Mucosa of gallbladder (tissue), 1 donor: Measurements from ENCODE around the gene ARID1B. TPM values are rescaled to one million over a fixed set of nuclear protein-coding genes. Genes with fewer than 3 reads are reported as not detected.

ENCODE experiments used
- DNase-seq: peaks from one replicate; pipeline ENCODE4 v3.0.0-alpha.2; 2020; ENCODE audit warnings: low spot score
- total RNA-seq: library from RNA; stranded (reverse); gene quantifications from one replicate; pipeline ENCODE4 v1.2.1, GENCODE V29; 2021
- donor health status: DM: no; HTN: no; CAD: no.

Gene ARID1B
- total RNA-seq, 1 donor from 2014 or later, result 101 TPM

GRCh38 chr6:156905801-156906200, 128.6 kb downstream of the ARID1B start:
- DNase-seq, result no peak

GRCh38 chr6:156906451-156906850, 129.3 kb downstream of the ARID1B start:
- no peak for DNase-seq

GRCh38 chr6:156909212-156910010, 132.2 kb downstream of the ARID1B start:
- DNase-seq, result no peak

GRCh38 chr6:156910011-156910334, 132.8 kb downstream of the ARID1B start:
- no peak for DNase-seq

GRCh38 chr6:156910938-156911337, 133.8 kb downstream of the ARID1B start:
- DNase-seq, result no peak

- no peak for DNase-seq
Observed at GRCh38 chr6:156911581-156911980, 134.4 kb downstream of the ARID1B start.

- DNase-seq, result no peak
Observed at GRCh38 chr6:156912431-156912830, 135.3 kb downstream of the ARID1B start.

DNA sequence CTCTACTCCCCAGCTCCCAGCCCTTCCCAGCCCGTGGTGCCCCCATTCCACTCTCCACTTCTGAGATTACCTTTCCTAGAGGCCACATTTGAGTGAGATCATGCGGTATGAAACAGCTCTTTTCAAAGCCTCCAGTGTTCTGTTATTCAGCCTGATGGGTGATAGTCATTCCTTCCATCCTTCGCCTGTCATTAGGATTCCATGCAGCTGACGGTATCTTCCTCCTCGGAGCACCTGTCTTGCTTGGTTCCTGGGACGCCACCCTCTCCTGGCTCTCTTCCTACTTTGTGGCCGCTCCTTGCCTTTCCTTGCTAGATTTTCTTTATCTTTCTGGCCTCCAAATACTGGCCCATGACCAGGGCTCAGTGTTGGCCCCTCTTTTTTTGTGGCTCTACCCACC, 137.0 kb downstream of the ARID1B start:
- DNase-seq, result no peak

DNA sequence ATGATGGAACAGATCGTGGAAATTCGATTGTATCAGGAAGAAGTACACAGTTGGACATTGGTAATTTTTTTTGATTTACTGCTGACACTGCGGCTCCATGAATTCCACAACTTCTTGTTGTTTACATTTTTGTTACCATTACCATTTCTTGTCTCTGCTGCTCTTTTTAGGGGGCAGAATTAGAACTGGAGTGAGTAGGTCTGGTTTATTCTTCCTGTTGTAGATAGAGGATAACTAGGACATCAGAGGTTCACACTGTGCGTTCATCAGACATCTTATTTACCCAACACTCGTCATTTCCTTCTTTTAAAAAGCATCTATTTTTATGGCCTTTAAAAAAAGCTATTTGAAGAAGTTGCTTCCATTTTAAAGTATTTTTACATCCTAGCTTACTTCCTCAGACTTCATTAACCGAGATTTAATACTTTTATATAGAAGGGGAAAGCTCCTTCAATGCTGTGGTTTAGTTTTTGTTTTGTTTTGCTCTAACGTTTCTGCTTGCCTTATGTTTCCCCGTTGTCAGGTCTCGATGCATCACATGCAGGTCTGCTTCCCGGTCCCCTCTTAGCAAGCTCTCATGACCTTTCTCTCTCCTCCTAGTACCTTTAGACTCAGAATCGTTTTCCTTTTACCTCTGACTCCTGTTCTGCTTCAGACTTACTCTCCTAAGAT, 139.1 kb downstream of the ARID1B start:
- DNase-seq, result no peak

GRCh38 chr6:156917213-156917612, 140.0 kb downstream of the ARID1B start:
- DNase-seq, result no peak

GRCh38 chr6:156918647-156919046, 141.5 kb downstream of the ARID1B start:
- DNase-seq, result no peak

DNA sequence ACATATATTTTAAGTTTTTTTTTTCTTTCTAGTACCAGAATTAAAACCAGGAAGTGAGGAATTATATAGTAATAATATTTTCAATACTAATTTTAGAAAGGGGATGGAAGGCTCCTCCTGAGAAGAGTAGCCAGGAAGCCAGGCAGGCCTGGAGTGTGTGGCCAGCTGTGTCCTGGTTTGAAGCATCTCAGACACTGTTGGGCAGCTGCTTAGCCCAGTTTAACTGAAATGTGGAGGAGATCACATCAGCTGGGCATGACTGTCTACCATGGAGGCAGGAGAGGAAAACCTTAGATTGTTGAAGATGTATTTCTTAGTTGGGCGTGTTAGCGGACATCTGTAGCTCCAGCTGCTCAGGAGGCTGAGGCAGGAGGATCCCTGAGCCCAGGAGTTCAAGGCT, 142.2 kb downstream of the ARID1B start:
- no peak for DNase-seq

DNA sequence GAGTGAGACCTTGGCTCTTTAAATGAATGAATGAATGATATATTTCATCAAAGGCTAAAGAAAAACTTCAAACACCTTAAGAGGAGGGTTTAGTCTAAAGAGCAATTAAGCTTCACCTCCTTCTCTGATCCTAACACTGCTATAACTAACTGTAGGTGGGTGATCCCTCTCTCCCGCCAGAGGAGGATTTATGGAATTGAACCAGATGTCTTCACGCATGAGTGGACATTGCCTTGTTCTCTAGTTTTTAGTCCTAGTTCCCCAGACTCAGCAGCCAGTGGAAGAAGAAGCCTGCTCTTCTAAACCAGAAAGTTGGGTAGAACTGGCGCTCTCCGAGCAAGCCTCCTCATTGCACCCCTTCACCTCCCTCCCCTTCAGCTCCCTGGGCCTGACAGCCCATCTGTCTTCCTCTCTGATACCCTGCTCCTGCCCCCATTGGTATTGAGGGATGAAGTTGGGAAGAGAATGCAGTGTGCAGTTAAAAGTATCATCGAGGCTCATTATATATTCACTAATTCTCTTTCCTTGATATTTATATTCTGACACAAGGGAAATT, 142.7 kb downstream of the ARID1B start:
- DNase-seq, result no peak

DNA sequence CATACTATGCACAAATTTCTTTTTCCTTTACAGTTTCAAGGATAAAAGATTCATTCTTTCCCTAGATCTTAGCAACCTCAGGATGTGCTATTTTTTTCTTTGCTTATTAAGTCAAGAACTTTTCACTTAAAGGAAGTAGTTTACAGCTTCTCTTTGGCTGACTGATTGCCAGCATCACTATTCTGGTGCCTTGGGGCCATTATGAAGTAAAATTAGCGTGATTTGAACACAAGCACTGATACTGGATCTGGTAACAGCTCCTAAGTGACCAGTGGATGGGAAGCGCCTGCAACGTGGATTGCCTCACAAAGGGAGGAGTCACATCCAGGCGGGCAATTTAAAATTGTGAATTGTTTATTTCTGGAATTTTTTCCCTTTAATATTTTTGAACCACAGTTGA, 147.1 kb downstream of the ARID1B start:
- DNase-seq, result no peak

GRCh38 chr6:156925026-156925425, 147.8 kb downstream of the ARID1B start:
- no peak for DNase-seq

DNA sequence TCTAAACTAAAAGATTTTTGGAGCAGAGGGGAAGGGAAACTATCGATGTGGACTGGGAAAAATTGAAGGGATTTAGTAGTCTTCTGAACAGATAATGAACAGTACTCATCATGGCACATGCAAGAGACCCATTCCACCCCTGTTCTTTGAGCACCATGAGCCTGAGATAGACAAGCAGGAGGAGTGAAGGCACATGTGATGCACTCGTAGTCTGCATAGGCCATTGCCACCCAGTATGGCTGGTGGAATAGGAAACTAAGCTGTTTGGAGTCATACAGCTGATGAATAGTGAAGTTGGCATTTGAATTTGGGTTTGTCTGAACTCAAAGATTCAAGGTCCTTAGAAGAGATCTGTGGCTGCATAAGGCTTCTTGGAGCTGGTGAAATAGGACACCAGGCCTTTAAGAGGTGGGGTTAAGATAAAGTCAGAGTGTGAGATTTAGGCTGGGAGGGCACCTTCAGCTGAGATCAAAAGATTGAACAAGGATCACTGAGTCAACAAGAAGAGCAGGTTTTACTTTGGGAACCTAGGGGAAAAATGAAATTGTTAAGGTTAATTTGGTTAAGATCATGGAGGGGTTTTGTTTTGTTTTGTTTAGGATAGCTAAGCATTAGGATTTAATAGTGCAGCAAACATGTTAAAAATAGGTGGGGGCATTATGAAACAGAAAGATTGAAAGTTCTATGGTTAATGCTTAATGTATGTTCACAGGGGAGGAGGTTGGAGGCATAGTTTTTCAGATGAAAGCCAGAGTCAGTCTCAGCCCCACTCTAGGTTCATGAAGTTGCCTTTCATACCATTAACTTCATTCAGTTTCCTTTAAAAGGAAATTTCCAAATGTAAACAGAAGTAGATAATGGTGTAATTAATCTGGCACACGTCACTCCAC, 148.8 kb downstream of the ARID1B start:
- DNase-seq, result no peak

DNA sequence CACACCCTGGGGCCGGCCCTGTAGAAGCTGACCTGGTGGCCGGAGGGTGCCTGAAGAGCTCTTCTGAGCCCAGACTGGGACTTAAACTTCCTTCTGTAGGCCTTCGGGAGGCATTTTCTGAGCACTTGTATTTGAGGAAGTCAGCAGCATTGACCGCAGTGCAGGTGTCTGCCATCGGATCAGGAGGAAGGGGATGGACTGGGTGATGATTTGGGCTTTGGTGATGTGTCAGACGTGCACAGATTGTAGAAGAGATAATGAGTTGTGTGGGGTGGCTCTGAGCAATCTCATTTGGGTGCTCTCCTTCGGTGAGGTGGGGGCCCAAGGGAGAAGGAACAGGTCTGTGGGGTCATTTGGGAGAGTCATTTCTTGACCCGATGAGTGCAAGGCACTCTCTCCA, 150.9 kb downstream of the ARID1B start:
- no peak for DNase-seq

DNA sequence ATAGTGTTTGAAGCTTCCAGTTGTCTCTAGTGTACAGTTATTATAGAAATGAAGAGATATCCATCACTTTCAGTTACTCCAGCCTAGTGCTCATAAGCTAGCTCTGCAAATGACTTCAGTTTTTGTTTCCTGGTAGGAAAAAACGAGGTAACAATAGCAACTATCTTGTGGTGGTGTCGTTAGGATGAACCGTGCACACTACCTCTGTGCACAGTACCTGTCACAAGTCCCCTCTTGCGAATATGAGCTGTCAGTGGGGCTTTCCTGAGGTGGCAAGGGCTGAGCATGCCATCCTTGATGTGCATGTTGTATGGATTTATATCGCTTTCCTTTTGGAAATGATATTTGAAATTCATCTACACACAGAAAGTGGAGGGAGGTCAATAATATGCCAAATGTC, 151.8 kb downstream of the ARID1B start:
- no peak for DNase-seq

- DNase-seq, result no peak
Observed at GRCh38 chr6:156931283-156931682, 154.1 kb downstream of the ARID1B start.

DNA sequence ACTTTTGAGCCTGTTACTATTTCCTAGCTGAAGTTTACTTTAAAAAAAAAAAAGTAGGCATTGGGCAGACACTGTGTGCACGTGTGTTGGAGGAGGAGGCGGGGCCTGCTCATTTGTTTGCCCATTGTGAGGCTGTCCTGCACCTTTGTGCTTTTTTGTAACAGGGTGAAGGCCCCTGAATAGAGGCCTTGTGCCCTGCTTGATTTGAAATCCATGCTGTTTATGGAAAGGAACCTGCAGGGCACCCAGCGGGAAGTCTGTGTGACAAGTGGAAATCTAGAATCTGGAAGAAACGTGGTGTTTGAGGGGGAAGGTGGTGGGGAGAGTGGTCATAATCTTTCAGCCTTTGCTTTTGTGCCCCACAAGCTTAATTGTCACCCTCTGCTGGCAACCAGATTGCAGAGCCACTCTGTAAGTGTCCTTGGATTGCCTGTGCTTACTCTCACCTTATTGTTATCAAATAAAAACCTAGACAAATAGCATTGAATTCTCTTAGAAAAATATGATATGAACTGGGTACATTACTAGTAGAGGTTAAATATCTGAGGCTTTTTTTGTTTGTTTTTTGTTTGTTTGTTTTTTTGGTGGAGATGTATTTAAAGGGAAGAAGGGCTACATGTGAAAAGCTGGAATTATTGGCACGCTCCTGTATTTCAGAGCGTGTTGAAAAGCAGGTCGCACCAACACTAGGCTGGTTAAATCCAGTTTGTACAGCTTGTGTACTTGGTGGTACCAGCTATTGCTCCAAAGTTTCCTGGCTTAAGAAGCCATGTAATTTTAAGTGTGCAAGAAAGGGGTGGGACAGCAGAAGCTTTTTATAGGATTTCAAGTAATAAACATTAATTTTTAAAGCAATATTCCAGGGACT, 156.3 kb downstream of the ARID1B start:
- peak; percentile 66 for DNase-seq

- DNase-seq, result no peak
Observed at GRCh38 chr6:156934069-156934460, 156.9 kb downstream of the ARID1B start.
